ENCODE results near the gene MESP2.
A peak's percentile ranks its signal among the peaks of the same experiment; 100 is the strongest.

MESP2 gene

GRCh38 chr15:89776274-89777072, at the start of gene MESP2:
TSS of gene MESP2 (plus strand) at chr15:89776332. CDS start at chr15:89776358, 26 bp downstream.
- peak; percentile 53 for DNase-seq

- DNase-seq: no peak
Measured at GRCh38 chr15:89728254-89728653, 47.9 kb upstream of the MESP2 start.

GRCh38 chr15:89731275-89731674, 44.9 kb upstream of the MESP2 start:
- no peak for DNase-seq

GRCh38 chr15:89732451-89733172, 43.5 kb upstream of the MESP2 start:
- DNase-seq: no peak

GRCh38 chr15:89735773-89736172, 40.4 kb upstream of the MESP2 start:
- DNase-seq: no peak

- DNase-seq: peak; percentile 23
Measured at GRCh38 chr15:89740137-89740536, 36.0 kb upstream of the MESP2 start.

- DNase-seq: no peak
Measured at GRCh38 chr15:89743011-89743410, 33.1 kb upstream of the MESP2 start.

- no peak for DNase-seq
Measured at GRCh38 chr15:89743594-89743993, 32.5 kb upstream of the MESP2 start.

- no peak for DNase-seq
Measured at GRCh38 chr15:89745131-89745530, 31.0 kb upstream of the MESP2 start.

- DNase-seq: no peak
Measured at GRCh38 chr15:89745768-89746167, 30.4 kb upstream of the MESP2 start.

- no peak for DNase-seq
Measured at GRCh38 chr15:89746386-89746780, 29.7 kb upstream of the MESP2 start.

GRCh38 chr15:89747708-89748682, 28.1 kb upstream of the MESP2 start:
- DNase-seq: no peak

- no peak for DNase-seq
Measured at GRCh38 chr15:89749054-89749453, 27.1 kb upstream of the MESP2 start.

- no peak for DNase-seq
Measured at GRCh38 chr15:89749526-89749925, 26.6 kb upstream of the MESP2 start.

- no peak for DNase-seq
Measured at GRCh38 chr15:89749951-89750559, 26.1 kb upstream of the MESP2 start.

- peak; percentile 86 for DNase-seq
Measured at GRCh38 chr15:89750560-89751542, 25.3 kb upstream of the MESP2 start, which contains the start of gene MESP1. TSS of gene MESP1 (minus strand) at chr15:89751249. CDS start at chr15:89751231, 18 bp downstream.

- no peak for DNase-seq
Measured at GRCh38 chr15:89751748-89752147, 24.4 kb upstream of the MESP2 start.

- no peak for DNase-seq
Measured at GRCh38 chr15:89753855-89754254, 22.3 kb upstream of the MESP2 start.

- no peak for DNase-seq
Measured at GRCh38 chr15:89754361-89755154, 21.6 kb upstream of the MESP2 start.

GRCh38 chr15:89755701-89756100, 20.4 kb upstream of the MESP2 start:
- DNase-seq: no peak

All from stimulated activated CD4-positive, alpha-beta T cell treated with anti-CD3 and anti-CD28 coated beads, Interleukin-4, amount 100 ng/mL, for 1 hour (primary cell).